Dermis blood vessel endothelial cell (primary cell): ENCODE measurements around the gene NKD2. TPM values are rescaled to one million over a fixed set of nuclear protein-coding genes. Genes with fewer than 3 reads are reported as not detected.
"Not testable (repeated sequence)": the region's sequence is repeated elsewhere in the genome, so short reads cannot be mapped to it uniquely, and the experiment has no call there.

Experiments
- DNase-seq: peaks from one replicate; pipeline ENCODE4 v3.0.0; 2010
- total RNA-seq: library from RNA; depleted of rRNA; stranded (reverse); fragments of >200 nt; gene quantifications from 2 replicates; pipeline ENCODE4 v1.2.3, GENCODE V29; 2014

The NKD2 gene
- total RNA-seq, 1 donor from 2014 or later, result 0.17 TPM

DNA sequence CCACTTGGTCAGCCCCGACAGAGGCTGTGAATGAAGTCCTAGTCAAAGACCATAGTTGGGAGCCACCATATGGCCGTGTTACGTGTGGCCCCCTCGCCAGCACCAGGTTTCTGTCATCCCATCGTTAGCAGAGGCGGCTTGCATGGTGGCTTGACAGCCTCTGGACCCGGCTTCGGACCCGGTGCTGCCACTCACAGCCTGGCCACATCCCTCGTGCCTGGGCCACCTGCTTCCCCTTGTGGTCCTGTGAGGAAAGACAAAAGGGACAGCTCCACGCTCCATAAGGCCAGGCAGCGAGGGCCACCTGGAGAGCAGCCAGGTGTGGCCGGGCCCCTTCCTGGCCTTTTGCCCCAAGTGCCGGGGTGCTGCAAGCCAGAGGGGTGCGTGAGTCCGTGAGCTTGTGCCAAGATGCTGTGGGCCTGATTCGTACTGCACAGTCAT lies 6.2 kb downstream of the NKD2 start:
- no peak for DNase-seq

DNA sequence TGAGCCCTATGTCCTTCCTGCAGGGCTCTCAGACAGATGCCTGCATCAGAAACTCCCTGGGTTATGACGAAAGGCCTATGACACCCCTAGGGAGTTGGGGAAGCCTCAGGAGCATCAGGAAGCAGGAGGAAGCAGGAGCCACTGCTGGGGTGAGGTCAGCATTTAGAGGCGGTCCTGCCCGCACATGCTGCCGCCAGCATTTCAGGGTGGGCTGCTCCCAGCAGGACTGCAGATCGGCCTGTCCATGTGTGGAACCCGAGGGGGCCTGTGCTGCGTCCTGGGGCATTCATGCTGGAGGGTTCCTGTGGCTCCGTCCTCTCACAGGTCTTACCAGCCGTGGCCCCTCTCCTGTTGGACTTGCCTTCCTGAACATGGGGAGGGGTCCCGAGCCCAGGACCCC lies 6.9 kb downstream of the NKD2 start:
- no peak for DNase-seq

- no peak for DNase-seq
Measured at GRCh38 chr5:1016036-1016435, 7.4 kb downstream of the NKD2 start.

DNA sequence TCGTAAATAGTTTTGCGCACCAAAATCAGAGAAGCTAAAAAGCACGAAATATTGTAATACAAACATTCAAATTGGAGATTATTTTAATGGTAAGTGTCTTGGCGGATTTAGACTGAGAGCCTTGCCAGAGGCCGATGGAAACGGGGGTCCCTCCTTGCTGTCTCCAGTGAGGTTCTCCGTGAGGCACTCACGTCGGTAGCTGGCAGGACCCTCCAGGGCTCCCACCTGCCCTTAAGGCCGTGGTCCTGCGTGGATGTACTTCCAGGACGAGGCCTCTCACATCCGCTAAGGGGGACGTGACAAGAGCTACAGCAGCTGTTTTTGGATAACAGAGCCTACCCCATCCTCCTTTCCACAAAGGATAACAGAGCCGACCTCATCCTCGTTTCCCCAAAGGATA lies 7.9 kb downstream of the NKD2 start:
- no peak for DNase-seq

DNA sequence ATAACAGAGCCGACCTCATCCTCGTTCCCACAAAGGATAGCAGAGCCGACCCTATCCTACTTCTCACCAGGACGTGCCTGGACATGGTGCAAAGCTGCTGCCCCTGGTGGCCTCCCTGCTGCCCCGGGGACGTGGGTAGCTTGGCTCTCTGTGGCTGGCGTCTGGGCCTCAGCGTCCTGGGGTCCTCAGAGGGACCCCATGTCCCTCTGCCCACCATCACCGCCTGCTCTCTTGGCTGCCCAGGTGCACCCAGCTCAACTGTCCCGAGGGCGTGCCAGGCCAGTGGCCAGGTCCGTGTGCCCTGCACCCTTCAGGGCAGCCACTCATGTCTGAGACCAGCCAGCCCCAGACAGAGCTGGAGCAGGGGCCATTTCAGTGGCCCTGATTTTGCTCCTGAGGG lies 8.5 kb downstream of the NKD2 start:
- DNase-seq, result no peak

GRCh38 chr5:1017691-1018455 lies 9.3 kb downstream of the NKD2 start:
- DNase-seq, result no peak

- no peak for DNase-seq
Measured at GRCh38 chr5:1018596-1018995, 10.0 kb downstream of the NKD2 start.

GRCh38 chr5:1019001-1019905 lies 10.7 kb downstream of the NKD2 start:
- no peak for DNase-seq

DNA sequence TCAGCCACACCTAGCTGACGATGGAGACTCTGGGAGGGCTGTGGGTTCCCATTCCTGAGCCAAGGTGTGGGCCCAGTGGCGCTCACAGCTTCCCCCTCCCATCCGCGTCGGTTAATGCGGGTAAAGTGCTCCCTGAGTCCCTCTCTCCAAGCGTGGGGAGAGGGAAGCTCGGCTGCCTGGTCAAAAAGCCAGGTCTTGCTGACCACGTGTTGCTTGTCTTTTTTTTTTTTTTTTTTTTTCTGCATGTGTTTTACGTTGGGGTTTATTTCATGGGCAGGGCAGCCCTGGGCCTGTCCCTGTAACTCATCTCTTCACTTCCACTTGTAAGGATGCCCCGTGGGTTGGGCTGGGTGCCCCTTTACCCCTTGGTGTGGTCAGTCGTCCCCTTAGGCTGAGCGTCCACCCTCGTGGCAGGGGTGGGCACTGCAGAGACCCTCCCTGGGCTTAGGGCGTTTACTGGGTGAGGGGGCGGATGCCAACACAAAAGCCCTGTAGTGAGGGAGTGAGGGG lies 11.9 kb downstream of the NKD2 start:
- no peak for DNase-seq

DNA sequence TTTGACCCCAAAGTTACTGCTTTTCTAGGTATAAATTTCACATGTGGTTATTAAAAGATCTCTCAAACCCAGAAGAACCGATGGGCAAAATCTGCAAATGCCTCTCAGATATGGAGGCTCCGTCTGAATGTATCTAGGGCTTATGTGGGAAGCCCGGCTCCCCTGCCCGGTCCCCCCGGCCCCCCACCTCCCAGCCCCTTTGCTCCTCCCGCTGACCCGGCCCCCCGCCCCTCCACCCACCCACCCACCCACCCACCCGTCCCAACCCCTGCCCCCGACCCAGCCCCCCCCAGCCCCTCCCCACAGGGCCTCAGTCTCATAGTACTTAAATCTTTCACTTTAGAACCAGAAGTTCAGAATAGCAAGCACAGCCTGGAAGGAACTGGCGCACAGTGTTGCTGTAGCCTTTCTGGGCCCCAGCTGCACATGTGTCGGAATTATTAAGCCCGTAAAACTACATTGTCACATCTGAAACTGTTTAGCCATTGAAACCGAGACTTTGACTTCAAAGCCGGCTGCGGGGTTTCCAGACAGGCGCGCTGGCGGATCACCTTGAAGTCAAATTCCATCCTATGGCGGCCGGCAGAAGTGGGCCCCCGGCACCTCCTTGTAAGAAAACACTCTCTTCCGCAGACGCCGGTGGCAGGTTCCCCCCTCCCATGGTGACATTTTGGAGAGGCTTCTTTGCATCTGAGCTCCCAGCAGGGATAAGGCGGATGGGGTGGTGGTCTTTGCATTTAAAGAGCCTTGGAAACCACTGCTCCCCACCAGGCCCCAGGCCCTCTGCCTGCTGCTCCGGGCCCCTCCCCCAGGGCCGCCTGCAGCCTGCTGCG lies 12.8 kb downstream of the NKD2 start:
- DNase-seq, result no peak

- not testable (repeated sequence) for DNase-seq
Measured at GRCh38 chr5:1021969-1022336, 13.4 kb downstream of the NKD2 start.

- DNase-seq, result no peak
Measured at GRCh38 chr5:1026700-1027621, 18.4 kb downstream of the NKD2 start.

- DNase-seq, result no peak
Measured at GRCh38 chr5:1027631-1028441, 19.2 kb downstream of the NKD2 start.

DNA sequence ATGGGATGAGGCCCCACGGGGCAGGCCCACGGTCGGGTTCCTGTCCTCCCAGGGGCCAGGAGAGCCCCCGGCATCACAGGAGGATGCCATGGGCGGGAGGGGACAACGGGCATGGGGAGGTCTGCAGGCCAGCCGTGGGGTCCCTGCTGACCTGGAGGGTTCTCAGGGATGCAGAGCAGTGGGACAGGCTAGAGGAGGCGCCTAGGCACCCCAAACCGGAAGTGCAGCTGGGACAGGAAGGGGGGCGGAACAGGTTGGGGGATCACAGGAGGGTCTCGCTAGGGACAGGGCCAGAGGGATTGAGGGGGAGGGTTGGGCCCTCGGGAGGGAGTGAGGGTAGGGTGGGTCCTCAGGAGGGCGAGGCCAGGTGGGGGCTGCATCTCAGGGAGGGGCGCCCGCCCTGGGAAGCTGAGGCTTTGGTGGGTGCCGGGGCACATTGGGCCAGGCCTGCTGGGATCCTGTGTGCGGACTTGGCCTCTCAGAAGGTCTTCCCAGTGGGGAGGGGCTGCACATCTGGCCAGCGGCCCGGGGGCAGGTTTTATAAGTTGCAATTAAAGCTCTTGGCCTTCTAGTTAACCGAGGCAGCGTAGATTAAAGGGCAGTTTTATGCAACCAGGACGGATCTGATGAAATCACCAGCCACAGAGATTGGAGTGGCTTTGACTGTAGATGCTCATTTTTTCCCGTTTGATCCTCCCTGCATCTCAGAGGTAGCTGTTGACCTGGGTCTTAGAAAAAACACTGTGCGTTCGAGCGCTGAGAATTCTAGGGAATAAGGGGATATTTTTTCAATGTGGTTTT lies 20.1 kb downstream of the NKD2 start:
- DNase-seq, result no peak

DNA sequence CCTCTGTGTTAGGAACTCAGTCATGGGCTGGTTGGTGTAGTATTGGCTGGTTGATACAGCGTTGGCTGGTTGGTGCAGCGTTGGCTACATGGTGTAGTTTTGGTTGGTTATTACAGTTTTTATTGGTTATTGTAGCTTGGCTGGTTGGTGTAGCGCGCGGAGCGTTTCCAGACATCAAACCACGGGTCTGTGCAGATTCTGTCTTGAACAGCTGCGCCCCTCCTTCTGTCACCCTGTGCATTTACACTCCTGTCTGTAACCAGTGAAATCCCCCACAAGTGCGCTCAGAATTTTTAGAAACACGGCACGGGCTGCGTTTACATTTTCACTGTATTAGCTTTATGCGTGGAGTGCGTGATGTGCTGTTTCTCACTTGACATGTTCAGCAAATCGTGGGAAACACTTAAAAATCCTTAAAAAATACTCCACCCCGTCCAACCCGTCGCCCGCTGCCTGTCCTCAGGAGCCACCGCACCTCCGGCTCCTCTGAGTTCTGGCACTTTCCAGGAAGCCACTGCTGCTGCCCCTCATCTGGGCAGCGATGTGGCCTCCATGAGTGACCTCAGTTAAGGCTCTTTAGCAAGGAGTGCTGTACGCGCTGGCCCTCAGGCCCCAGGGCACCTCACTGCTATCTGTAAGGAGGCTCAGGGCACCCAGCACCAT lies 20.8 kb downstream of the NKD2 start:
- DNase-seq, result no peak

GRCh38 chr5:1029945-1030625 lies 21.5 kb downstream of the NKD2 start:
- DNase-seq, result no peak

- no peak for DNase-seq
Measured at GRCh38 chr5:1030801-1031271, 22.2 kb downstream of the NKD2 start.

DNA sequence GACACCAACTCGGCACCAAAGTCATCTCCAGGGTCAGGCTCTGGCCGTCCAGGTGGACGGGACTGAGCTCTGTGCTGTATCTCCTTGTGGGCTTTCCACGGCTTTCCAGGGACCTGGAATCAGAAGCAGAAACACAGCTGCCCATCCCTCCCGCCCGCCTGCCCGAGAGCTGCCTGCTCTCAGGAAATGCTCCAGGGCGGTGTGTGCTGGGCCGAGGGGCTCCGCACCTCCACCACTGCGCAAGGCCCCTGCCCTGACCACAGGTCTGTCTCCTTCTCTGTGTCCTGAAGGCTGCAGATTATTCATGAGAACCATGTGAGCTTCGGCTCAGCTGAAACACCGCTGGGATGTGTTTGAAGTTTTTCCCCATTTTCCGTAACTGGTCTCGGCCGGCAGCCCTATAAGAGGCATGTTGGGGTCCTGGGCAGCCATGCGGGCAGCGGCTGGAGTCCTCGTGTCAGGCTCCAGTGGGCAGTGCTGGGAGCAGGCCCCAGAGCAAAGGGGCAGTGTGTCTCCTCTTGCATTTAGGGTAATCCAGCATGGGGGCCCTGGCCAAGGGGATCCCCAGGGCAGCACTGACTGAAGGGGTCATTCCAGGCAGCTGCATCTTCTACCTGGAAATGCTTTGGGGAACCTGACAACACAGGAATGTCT lies 22.8 kb downstream of the NKD2 start:
- DNase-seq, result no peak
